Mesenchymal stem cell (in vitro differentiated cells and primary cell): ENCODE results near the gene VIT.

Experiments used
- DNase-seq: peaks from one replicate; pipeline ENCODE4 v3.0.0-alpha.2; 2013
- H2AFZ ChIP-seq: one replicate; pipeline ENCODE4 v1.6.1; 2013; ENCODE audit warnings: low read depth, mild to moderate bottlenecking, control low read depth, inconsistent platforms, low read length, moderate library complexity
- H2AK5ac ChIP-seq: 2 replicates; pipeline ENCODE4 v1.6.1; 2013; ENCODE audit warnings: low read length, moderate library complexity, mild to moderate bottlenecking, inconsistent platforms; ENCODE audit not compliant: severe bottlenecking
- H2BK120ac ChIP-seq: one replicate; pipeline ENCODE4 v1.6.1; 2013; ENCODE audit warnings: low read depth, mild to moderate bottlenecking, inconsistent platforms, low read length, moderate library complexity
- H2BK12ac ChIP-seq, 2 experiments: one replicate each; pipeline ENCODE4 v1.6.1; 2013; ENCODE audit warnings: inconsistent platforms in 2 of 2, low read length in 2 of 2, mild to moderate bottlenecking in 2 of 2, moderate library complexity in 2 of 2, control low read depth in 1 of 2
- H2BK15ac ChIP-seq: one replicate; pipeline ENCODE4 v1.6.1; 2013; ENCODE audit warnings: mild to moderate bottlenecking, low read depth, inconsistent platforms; ENCODE audit not compliant: poor library complexity, severe bottlenecking
- H2BK5ac ChIP-seq: 2 replicates; pipeline ENCODE4 v1.6.1; 2013; ENCODE audit warnings: low read depth, mild to moderate bottlenecking, low read length, control low read depth, inconsistent platforms; ENCODE audit not compliant: poor library complexity, severe bottlenecking
- H3K14ac ChIP-seq, 2 experiments: one replicate each; pipeline ENCODE4 v1.6.1; 2013; ENCODE audit warnings: inconsistent platforms in 2 of 2, low read length in 2 of 2, control low read depth in 1 of 2, mild to moderate bottlenecking in 1 of 2, moderate library complexity in 1 of 2
- H3K18ac ChIP-seq, 2 experiments: one replicate each; pipeline ENCODE4 v1.6.1; 2013; ENCODE audit warnings: inconsistent platforms in 2 of 2, low read length in 2 of 2, control low read depth in 1 of 2, low read depth in 1 of 2, mild to moderate bottlenecking in 1 of 2
- H3K23ac ChIP-seq, 2 experiments: one replicate each; pipeline ENCODE4 v1.6.1; 2013; ENCODE audit warnings: inconsistent platforms in 2 of 2, low read length in 2 of 2, mild to moderate bottlenecking in 2 of 2, moderate library complexity in 2 of 2, control low read depth in 1 of 2
- H3K27ac ChIP-seq: 2 replicates; pipeline ENCODE4 v1.5.1; 2013; ENCODE audit warnings: mild to moderate bottlenecking, moderate library complexity, low read length, control low read depth, inconsistent platforms; ENCODE audit not compliant: poor library complexity, severe bottlenecking
- H3K27me3 ChIP-seq, 2 experiments: 2 replicates each; pipeline versions ENCODE4 v1.6.1 to v1.7.0; 2013; ENCODE audit warnings: low read length in 2 of 2, mild to moderate bottlenecking in 2 of 2, moderate library complexity in 2 of 2, control low read depth in 1 of 2, inconsistent platforms in 1 of 2; ENCODE audit not compliant: control insufficient read depth in 1 of 2, insufficient read depth in 1 of 2
- H3K36me3 ChIP-seq, 2 experiments: 2 replicates each; pipeline versions ENCODE4 v1.6.1 to v1.7.0; 2013; ENCODE audit warnings: low read length in 2 of 2, control low read depth in 1 of 2, inconsistent platforms in 1 of 2, low read depth in 1 of 2, mild to moderate bottlenecking in 1 of 2; ENCODE audit not compliant: insufficient read depth in 2 of 2, control insufficient read depth in 1 of 2
- H3K4ac ChIP-seq, 2 experiments: one replicate each; pipeline ENCODE4 v1.6.1; 2013; ENCODE audit warnings: inconsistent platforms in 2 of 2, low read length in 2 of 2, mild to moderate bottlenecking in 2 of 2, moderate library complexity in 2 of 2, control low read depth in 1 of 2, low read depth in 1 of 2
- H3K4me1 ChIP-seq: 2 replicates; pipeline ENCODE4 v1.6.1; 2013; ENCODE audit warnings: low read depth, low read length, control low read depth; ENCODE audit not compliant: control insufficient read depth, insufficient read depth
- H3K4me2 ChIP-seq: 2 replicates; pipeline ENCODE4 v1.6.1; 2013; ENCODE audit warnings: low read length, mild to moderate bottlenecking, inconsistent platforms; ENCODE audit not compliant: poor library complexity, severe bottlenecking
- H3K4me3 ChIP-seq, 2 experiments: 2 replicates each; pipeline versions ENCODE4 v1.5.1 to v1.7.0; 2013; ENCODE audit warnings: low read length in 2 of 2, mild to moderate bottlenecking in 2 of 2, control low read depth in 1 of 2, low read depth in 1 of 2; ENCODE audit not compliant: insufficient read depth in 1 of 2
- H3K79me1 ChIP-seq: replicated peaks from 2 replicates; pipeline ENCODE4 v1.6.1; 2013; ENCODE audit warnings: mild to moderate bottlenecking, control low read depth, low read length, inconsistent platforms; ENCODE audit not compliant: poor library complexity, severe bottlenecking
- H3K9ac ChIP-seq: 2 replicates; pipeline ENCODE4 v1.7.0; 2013; ENCODE audit warnings: mild to moderate bottlenecking, low read length, moderate library complexity
- H3K9me3 ChIP-seq: 2 replicates; pipeline ENCODE4 v1.7.0; 2013; ENCODE audit warnings: mild to moderate bottlenecking, low read length; ENCODE audit not compliant: control insufficient read depth
- H4K8ac ChIP-seq: one replicate; pipeline ENCODE4 v1.6.1; 2013; ENCODE audit warnings: inconsistent platforms, mild to moderate bottlenecking, low read length, moderate library complexity
- H4K91ac ChIP-seq: one replicate; pipeline ENCODE4 v1.6.1; 2013; ENCODE audit warnings: mild to moderate bottlenecking, low read length, inconsistent platforms
- WGBS: methylation state at CpG from one replicate; pipeline ENCODE4 v1.1.7; 2013; ENCODE audit warnings: mixed read lengths; 5-methylcytosine and 5-hydroxymethylcytosine counted together

The VIT gene

GRCh38 chr2:36664696-36665076 lies 31.8 kb upstream of the VIT start:
- no peak overlapping the region for H4K8ac ChIP-seq
- 53% methylated on average over 1 of the region's 1 CpG for WGBS
- no peak overlapping the region for H2BK120ac ChIP-seq
- H2BK15ac ChIP-seq: no peak overlapping the region
- H3K36me3 ChIP-seq: no peaks in the 10 kb centered on the region
- H3K23ac ChIP-seq: no peak overlapping the region
- no peak overlapping the region for H2BK5ac ChIP-seq
- H4K91ac ChIP-seq: no peak overlapping the region
- H3K27ac ChIP-seq: no peak overlapping the region
- H3K9me3 ChIP-seq: no peaks in the 10 kb centered on the region
- no peaks in the 10 kb centered on the region for H3K27me3 ChIP-seq
- H3K14ac ChIP-seq: no peak overlapping the region
- H3K79me1 ChIP-seq: no peaks in the 10 kb centered on the region
- no peak overlapping the region for H3K4ac ChIP-seq
- H3K18ac ChIP-seq: no peak overlapping the region
- no peak overlapping the region for H2AFZ ChIP-seq
- no peak overlapping the region for H3K9ac ChIP-seq
- H3K4me3 ChIP-seq: no peak overlapping the region
- DNase-seq: no peak
- no peak overlapping the region for H2AK5ac ChIP-seq
- H2BK12ac ChIP-seq: no peak overlapping the region
- H3K4me1 ChIP-seq: peaks cover 1% of the 10 kb centered on the region
- no peak overlapping the region for H3K4me2 ChIP-seq

- Histone ChIP-seq H3K4me2 (no peak overlapping the region), H3K4me3 (no peak overlapping the region), H3K27ac (no peak overlapping the region), H3K18ac (no peak overlapping the region), H3K9me3 (no peaks in the 10 kb centered on the region), H3K36me3 (no peaks in the 10 kb centered on the region), H2BK120ac (no peak overlapping the region), H3K14ac (no peak overlapping the region), H3K9ac (no peak overlapping the region), H3K4ac (no peak overlapping the region), H3K23ac (no peak overlapping the region), H2BK5ac (no peak overlapping the region), H2AK5ac (no peak overlapping the region), H2BK15ac (no peak overlapping the region), H3K4me1 (no peaks in the 10 kb centered on the region), H2BK12ac (no peak overlapping the region), H3K27me3 (no peaks in the 10 kb centered on the region), H2AFZ (no peak overlapping the region), H4K8ac (no peak overlapping the region), H4K91ac (no peak overlapping the region), H3K79me1 (no peaks in the 10 kb centered on the region)
- DNase-seq: no peak
- WGBS: 79% methylated on average over 9 of the region's 9 CpGs
Observed at GRCh38 chr2:36667931-36668330, 28.6 kb upstream of the VIT start.

- 70% methylated on average over 5 of the region's 6 CpGs for WGBS
- H3K27ac ChIP-seq: no peak overlapping the region
Observed at GRCh38 chr2:36670881-36671595, 25.5 kb upstream of the VIT start.

GRCh38 chr2:36671731-36672130 lies 24.8 kb upstream of the VIT start:
- no peak overlapping the region for H3K4me2 ChIP-seq
- H4K91ac ChIP-seq: no peak overlapping the region
- no peaks in the 10 kb centered on the region for H3K79me1 ChIP-seq
- H2AK5ac ChIP-seq: no peak overlapping the region
- H3K27me3 ChIP-seq: no peaks in the 10 kb centered on the region
- H3K14ac ChIP-seq: no peak overlapping the region
- no peaks in the 10 kb centered on the region for H3K36me3 ChIP-seq
- H3K18ac ChIP-seq: no peak overlapping the region
- no peak overlapping the region for H2AFZ ChIP-seq
- H2BK120ac ChIP-seq: no peak overlapping the region
- DNase-seq: no peak
- H4K8ac ChIP-seq: no peak overlapping the region
- no peak overlapping the region for H3K4me3 ChIP-seq
- WGBS: no CpG with 5 or more reads among the region's 2 CpGs
- no peak overlapping the region for H3K4ac ChIP-seq
- no peaks in the 10 kb centered on the region for H3K4me1 ChIP-seq
- no peak overlapping the region for H2BK5ac ChIP-seq
- no peak overlapping the region for H2BK12ac ChIP-seq
- no peak overlapping the region for H3K27ac ChIP-seq
- no peak overlapping the region for H2BK15ac ChIP-seq
- no peak overlapping the region for H3K9ac ChIP-seq
- H3K23ac ChIP-seq: no peak overlapping the region
- no peaks in the 10 kb centered on the region for H3K9me3 ChIP-seq

More at GRCh38 chr2:36670881-36671595, 25.5 kb upstream of the VIT start:
- H3K36me3 ChIP-seq: no peaks in the 10 kb centered on the region
- H2AFZ ChIP-seq: no peak overlapping the region
- no peak overlapping the region for H4K91ac ChIP-seq
- no peak overlapping the region for H2BK15ac ChIP-seq
- no peak overlapping the region for H3K9ac ChIP-seq
- H3K4me1 ChIP-seq: no peaks in the 10 kb centered on the region
- peak; percentile 46 for DNase-seq
- H3K9me3 ChIP-seq: no peaks in the 10 kb centered on the region
- no peak overlapping the region for H2BK5ac ChIP-seq
- H2AK5ac ChIP-seq: no peak overlapping the region
- H3K27me3 ChIP-seq: no peaks in the 10 kb centered on the region
- H3K14ac ChIP-seq: no peak overlapping the region
- H2BK120ac ChIP-seq: no peak overlapping the region
- H3K4ac ChIP-seq: no peak overlapping the region
- no peak overlapping the region for H3K18ac ChIP-seq
- no peaks in the 10 kb centered on the region for H3K79me1 ChIP-seq
- H2BK12ac ChIP-seq: no peak overlapping the region
- H3K23ac ChIP-seq: no peak overlapping the region
- no peak overlapping the region for H3K4me2 ChIP-seq
- H3K4me3 ChIP-seq: no peak overlapping the region
- no peak overlapping the region for H4K8ac ChIP-seq
